ENCODE data around the gene LOC101059915.
"Not testable (repeated sequence)": the region's sequence is repeated elsewhere in the genome, so short reads cannot be mapped to it uniquely, and the experiment has no call there.

Gene LOC101059915

DNA sequence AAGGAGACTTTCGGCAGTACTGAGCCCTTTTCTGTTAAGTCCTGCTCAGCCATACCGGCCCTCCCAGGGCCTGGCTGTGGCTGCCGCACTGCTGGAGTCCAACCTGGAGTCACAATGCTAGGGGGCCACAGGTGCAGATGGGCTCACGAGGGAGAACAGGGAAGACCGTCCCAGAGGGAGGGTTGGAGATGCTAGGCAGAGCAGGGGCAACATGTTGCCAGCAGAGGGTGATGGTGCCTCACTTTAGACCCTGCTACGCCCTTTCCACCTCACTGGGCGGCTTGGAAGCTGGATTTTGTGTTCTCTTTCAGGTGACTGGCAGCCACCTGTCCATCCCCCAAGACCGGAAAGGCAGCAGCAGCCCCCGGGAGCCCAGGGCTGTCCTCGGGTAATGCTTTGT is 2.6 kb downstream of the LOC101059915 start:
- not testable (repeated sequence) for H3K9me2 ChIP-seq (ENCODE audit: low read depth, low read length); H3K4me2 ChIP-seq (ENCODE audit: low read length); H3K4me1 ChIP-seq (ENCODE audit: insufficient read depth, low read length, severe bottlenecking); H3K79me2 ChIP-seq (ENCODE audit: insufficient read depth, low read length); H3K9me3 ChIP-seq (ENCODE audit: low read length); H3K27ac ChIP-seq (ENCODE audit: low read depth, low read length, poor library complexity, severe bottlenecking); H3F3A ChIP-seq (ENCODE audit: insufficient read depth, low read length); H4K20me1 ChIP-seq (ENCODE audit: insufficient read depth, low read length); H3K36me3 ChIP-seq (ENCODE audit: insufficient read depth, low read length); H2AFZ ChIP-seq (ENCODE audit: low read length); H3K27me3 ChIP-seq (ENCODE audit: insufficient read depth, low read length); H3K9ac ChIP-seq (ENCODE audit: low read length); H3K4me3 ChIP-seq (ENCODE audit: low read depth, low read length, poor library complexity, severe bottlenecking)
- TF ChIP-seq, protein P1, sequence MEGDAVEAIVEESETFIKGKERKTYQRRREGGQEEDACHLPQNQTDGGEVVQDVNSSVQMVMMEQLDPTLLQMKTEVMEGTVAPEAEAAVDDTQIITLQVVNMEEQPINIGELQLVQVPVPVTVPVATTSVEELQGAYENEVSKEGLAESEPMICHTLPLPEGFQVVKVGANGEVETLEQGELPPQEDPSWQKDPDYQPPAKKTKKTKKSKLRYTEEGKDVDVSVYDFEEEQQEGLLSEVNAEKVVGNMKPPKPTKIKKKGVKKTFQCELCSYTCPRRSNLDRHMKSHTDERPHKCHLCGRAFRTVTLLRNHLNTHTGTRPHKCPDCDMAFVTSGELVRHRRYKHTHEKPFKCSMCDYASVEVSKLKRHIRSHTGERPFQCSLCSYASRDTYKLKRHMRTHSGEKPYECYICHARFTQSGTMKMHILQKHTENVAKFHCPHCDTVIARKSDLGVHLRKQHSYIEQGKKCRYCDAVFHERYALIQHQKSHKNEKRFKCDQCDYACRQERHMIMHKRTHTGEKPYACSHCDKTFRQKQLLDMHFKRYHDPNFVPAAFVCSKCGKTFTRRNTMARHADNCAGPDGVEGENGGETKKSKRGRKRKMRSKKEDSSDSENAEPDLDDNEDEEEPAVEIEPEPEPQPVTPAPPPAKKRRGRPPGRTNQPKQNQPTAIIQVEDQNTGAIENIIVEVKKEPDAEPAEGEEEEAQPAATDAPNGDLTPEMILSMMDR (IDR thresholded peaks at IDR 0.05; ENCODE audit: low read length), result peak; percentile 28; the same call in 1 of the 2 replicates

- H2AFZ ChIP-seq (ENCODE audit: low read length), result no peak overlapping the region
- H3K27ac ChIP-seq (ENCODE audit: low read depth, low read length, poor library complexity, severe bottlenecking), result no peak overlapping the region
- no peaks in the 10 kb centered on the region for H3K9me2 ChIP-seq (ENCODE audit: low read depth, low read length)
- no peaks in the 10 kb centered on the region for H3F3A ChIP-seq (ENCODE audit: insufficient read depth, low read length)
- H3K36me3 ChIP-seq (ENCODE audit: insufficient read depth, low read length), result no peaks in the 10 kb centered on the region
- no peaks in the 10 kb centered on the region for H3K9me3 ChIP-seq (ENCODE audit: low read length)
- H3K4me3 ChIP-seq (ENCODE audit: low read depth, low read length, poor library complexity, severe bottlenecking), result no peak overlapping the region
- TF ChIP-seq EZH2 (IDR thresholded peaks at IDR 0.05; ENCODE audit: borderline replicate concordance, low read length), result no peak
- TF ChIP-seq, protein P1 (IDR thresholded peaks at IDR 0.05; ENCODE audit: low read length), result no peak
- H3K4me2 ChIP-seq (ENCODE audit: low read length), result no peak overlapping the region
- no peaks in the 10 kb centered on the region for H3K79me2 ChIP-seq (ENCODE audit: insufficient read depth, low read length)
- H4K20me1 ChIP-seq (ENCODE audit: insufficient read depth, low read length), result no peaks in the 10 kb centered on the region
- H3K4me1 ChIP-seq (ENCODE audit: insufficient read depth, low read length, severe bottlenecking), result no peaks in the 10 kb centered on the region
- H3K27me3 ChIP-seq (ENCODE audit: insufficient read depth, low read length), result no peaks in the 10 kb centered on the region
- H3K9ac ChIP-seq (ENCODE audit: low read length), result no peak overlapping the region
Observed at GRCh38 chrX:71671043-71671780, 3.9 kb downstream of the LOC101059915 start.

DNA sequence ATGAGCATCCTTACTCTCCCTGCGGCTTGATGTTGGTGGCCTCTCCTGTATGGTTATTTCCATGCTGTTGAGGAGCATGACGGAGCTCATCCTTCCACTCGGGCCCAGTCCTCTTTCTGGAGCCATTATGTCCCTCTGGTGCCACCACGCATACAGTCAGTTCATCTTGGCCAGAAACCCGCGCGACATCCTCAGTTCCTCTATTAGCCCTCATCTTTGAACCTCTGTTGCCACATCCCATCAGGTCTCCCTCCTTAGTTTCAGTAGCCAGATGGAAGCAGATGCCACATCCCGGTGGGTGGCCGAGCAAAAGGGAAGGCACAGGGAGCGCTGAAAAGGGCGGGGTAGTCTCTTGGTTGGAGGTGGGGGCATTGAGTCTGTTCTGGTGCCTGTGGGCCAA is 4.6 kb downstream of the LOC101059915 start:
- Histone ChIP-seq H3K27ac (ENCODE audit: low read depth, low read length, poor library complexity, severe bottlenecking) (no peak overlapping the region), H3K9me3 (ENCODE audit: low read length) (no peaks in the 10 kb centered on the region), H3F3A (ENCODE audit: insufficient read depth, low read length) (no peaks in the 10 kb centered on the region), H3K9ac (ENCODE audit: low read length) (no peak overlapping the region), H2AFZ (ENCODE audit: low read length) (no peak overlapping the region), H3K36me3 (ENCODE audit: insufficient read depth, low read length) (no peaks in the 10 kb centered on the region), H3K4me1 (ENCODE audit: insufficient read depth, low read length, severe bottlenecking) (no peaks in the 10 kb centered on the region), H3K4me3 (ENCODE audit: low read depth, low read length, poor library complexity, severe bottlenecking) (no peak overlapping the region), H3K4me2 (ENCODE audit: low read length) (no peak overlapping the region), H3K27me3 (ENCODE audit: insufficient read depth, low read length) (no peaks in the 10 kb centered on the region), H3K9me2 (ENCODE audit: low read depth, low read length) (no peaks in the 10 kb centered on the region), H4K20me1 (ENCODE audit: insufficient read depth, low read length) (no peaks in the 10 kb centered on the region), H3K79me2 (ENCODE audit: insufficient read depth, low read length) (no peaks in the 10 kb centered on the region)
- TF ChIP-seq EZH2 (IDR thresholded peaks at IDR 0.05; ENCODE audit: borderline replicate concordance, low read length), result no peak
- TF ChIP-seq, protein P1 (IDR thresholded peaks at IDR 0.05; ENCODE audit: low read length), result no peak

DNA sequence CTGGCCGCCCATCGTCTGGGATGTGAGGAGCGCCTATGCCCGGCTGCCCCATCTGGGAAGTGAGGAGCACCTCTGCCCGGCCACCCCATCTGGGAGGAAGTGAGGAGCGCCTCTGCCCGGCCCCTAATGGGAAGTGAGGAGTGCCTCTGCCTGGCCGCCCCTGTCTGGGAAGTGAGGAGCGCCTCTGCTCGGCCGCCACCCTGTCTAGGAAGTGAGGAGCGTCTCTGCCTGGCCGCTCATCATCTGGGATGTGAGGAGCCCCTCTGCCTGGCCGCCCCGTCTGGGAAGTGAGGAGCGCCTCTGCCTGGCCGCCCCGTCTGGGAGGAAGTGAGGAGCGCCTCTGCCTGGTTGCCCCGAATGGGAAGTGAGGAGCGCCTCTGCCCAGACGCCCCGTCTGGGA is 8.3 kb downstream of the LOC101059915 start:
- H3K27ac ChIP-seq (ENCODE audit: low read depth, low read length, poor library complexity, severe bottlenecking); H4K20me1 ChIP-seq (ENCODE audit: insufficient read depth, low read length); H3F3A ChIP-seq (ENCODE audit: insufficient read depth, low read length); H3K4me2 ChIP-seq (ENCODE audit: low read length); H2AFZ ChIP-seq (ENCODE audit: low read length); H3K9me2 ChIP-seq (ENCODE audit: low read depth, low read length); H3K4me1 ChIP-seq (ENCODE audit: insufficient read depth, low read length, severe bottlenecking); H3K27me3 ChIP-seq (ENCODE audit: insufficient read depth, low read length); H3K79me2 ChIP-seq (ENCODE audit: insufficient read depth, low read length); H3K9ac ChIP-seq (ENCODE audit: low read length); H3K9me3 ChIP-seq (ENCODE audit: low read length); H3K36me3 ChIP-seq (ENCODE audit: insufficient read depth, low read length); H3K4me3 ChIP-seq (ENCODE audit: low read depth, low read length, poor library complexity, severe bottlenecking): not testable (repeated sequence)

DNA sequence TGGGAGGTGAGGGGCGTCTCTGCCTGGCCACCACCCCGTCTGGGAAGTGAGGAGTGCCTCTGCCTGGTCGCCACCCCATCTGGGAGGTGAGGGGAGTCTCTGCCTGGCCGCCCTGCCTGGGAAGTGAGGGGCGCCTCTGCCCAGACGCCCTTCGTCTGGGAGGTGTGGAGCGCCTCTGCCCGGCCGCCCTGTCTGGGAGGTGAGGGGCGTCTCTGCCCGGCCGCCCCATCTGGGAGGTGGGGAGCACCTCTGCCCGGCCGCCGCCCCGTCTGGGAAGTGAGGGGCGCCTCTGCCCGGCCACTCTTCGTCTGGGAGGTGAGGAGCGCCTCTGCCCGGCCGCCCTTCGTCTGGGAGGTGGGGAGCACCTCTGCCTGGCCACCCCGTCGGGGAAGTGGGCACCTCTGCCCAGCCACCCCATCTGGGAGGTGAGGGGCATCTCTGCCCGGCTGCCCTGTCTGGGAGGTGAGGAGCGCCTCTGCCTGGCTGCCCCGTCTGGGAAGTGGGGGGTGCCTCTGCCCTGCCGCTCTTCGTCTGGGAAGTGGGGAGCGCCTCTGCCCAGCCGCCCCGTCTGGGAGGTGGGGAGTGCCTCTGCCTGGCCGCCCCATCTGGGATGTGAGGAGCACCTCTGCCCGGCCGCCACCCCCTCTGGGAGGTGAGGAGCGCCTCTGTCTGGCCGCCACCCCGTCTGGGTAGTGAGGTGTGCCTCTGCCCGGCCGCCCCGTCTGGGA is 8.9 kb downstream of the LOC101059915 start:
- not testable (repeated sequence) for H3K9me2 ChIP-seq (ENCODE audit: low read depth, low read length); H3F3A ChIP-seq (ENCODE audit: insufficient read depth, low read length); H3K4me1 ChIP-seq (ENCODE audit: insufficient read depth, low read length, severe bottlenecking); H3K27me3 ChIP-seq (ENCODE audit: insufficient read depth, low read length); H3K36me3 ChIP-seq (ENCODE audit: insufficient read depth, low read length); H3K4me3 ChIP-seq (ENCODE audit: low read depth, low read length, poor library complexity, severe bottlenecking); H4K20me1 ChIP-seq (ENCODE audit: insufficient read depth, low read length); H3K9me3 ChIP-seq (ENCODE audit: low read length); H2AFZ ChIP-seq (ENCODE audit: low read length); H3K79me2 ChIP-seq (ENCODE audit: insufficient read depth, low read length); H3K4me2 ChIP-seq (ENCODE audit: low read length); H3K27ac ChIP-seq (ENCODE audit: low read depth, low read length, poor library complexity, severe bottlenecking); H3K9ac ChIP-seq (ENCODE audit: low read length)

Data from OCI-LY1 (cell line).